Hepatocyte (in vitro differentiated cells): Measurements from ENCODE around the gene TEAD1. TPM values are rescaled to one million over a fixed set of nuclear protein-coding genes. Genes with fewer than 3 reads are reported as not detected.

Experiments used
- DNase-seq: peaks from one replicate; pipeline ENCODE4 v3.0.0-alpha.2; 2016; ENCODE audit warnings: low spot score
- H2AFZ ChIP-seq: fragments of 200-600 bp; sonication (generic); 2 replicates; pipeline ENCODE4 v1.6.0; 2016; ENCODE audit warnings: antibody characterized with exemption, mild to moderate bottlenecking
- H3K27ac ChIP-seq: fragments of 200-600 bp; sonication (generic); 2 replicates; pipeline ENCODE4 v1.5.1; 2016; ENCODE audit warnings: mild to moderate bottlenecking
- H3K27me3 ChIP-seq: fragments of 200-600 bp; sonication (generic); 2 replicates; pipeline ENCODE4 v1.6.1; 2016
- H3K36me3 ChIP-seq: fragments of 200-600 bp; sonication (generic); replicated peaks from 2 replicates; pipeline ENCODE4 v1.5.1; 2016; ENCODE audit warnings: low read depth; ENCODE audit not compliant: insufficient read depth
- H3K4me1 ChIP-seq: fragments of 200-600 bp; sonication (generic); 2 replicates; pipeline ENCODE4 v1.5.1; 2016; ENCODE audit warnings: mild to moderate bottlenecking, moderate library complexity; ENCODE audit not compliant: insufficient read depth
- H3K4me2 ChIP-seq: fragments of 200-600 bp; sonication (generic); 2 replicates; pipeline ENCODE4 v1.6.0; 2016
- H3K4me3 ChIP-seq: fragments of 200-600 bp; sonication (generic); 2 replicates; pipeline ENCODE4 v1.5.1; 2016; ENCODE audit warnings: mild to moderate bottlenecking
- H3K79me2 ChIP-seq: fragments of 200-600 bp; sonication (generic); 2 replicates; pipeline ENCODE4 v1.6.0; 2017; ENCODE audit warnings: mild to moderate bottlenecking
- H3K9me2 ChIP-seq: fragments of 200-600 bp; sonication (generic); replicated peaks from 2 replicates; pipeline ENCODE4 v1.6.0; 2017; ENCODE audit warnings: mild to moderate bottlenecking; ENCODE audit not compliant: insufficient read depth
- H3K9me3 ChIP-seq: fragments of 200-600 bp; sonication (generic); 2 replicates; pipeline ENCODE4 v1.5.1; 2016; ENCODE audit warnings: low read depth, mild to moderate bottlenecking
- H4K20me1 ChIP-seq: fragments of 200-600 bp; sonication (generic); 2 replicates; pipeline ENCODE4 v1.6.0; 2016; ENCODE audit warnings: mild to moderate bottlenecking; ENCODE audit not compliant: insufficient read depth, poor library complexity, severe bottlenecking
- EZH2 ChIP-seq: fragments of 200-600 bp; sonication (generic); IDR thresholded peaks from 2 replicates; pipeline ENCODE4 v1.6.1; 2016; ENCODE audit warnings: antibody characterized with exemption, mild to moderate bottlenecking, borderline replicate concordance
- EZH2phosphoT487 ChIP-seq: fragments of 200-600 bp; sonication (generic); IDR thresholded peaks from one replicate; pipeline ENCODE4 v1.6.1; 2018; ENCODE audit warnings: antibody characterized with exemption, mild to moderate bottlenecking, low read depth, moderate library complexity; ENCODE audit not compliant: unreplicated experiment, severe bottlenecking
- WGBS: methylation state at CpG from one replicate; pipeline ENCODE4 v1.1.6; 2016; ENCODE audit warnings: low lambda C conversion rate; ENCODE audit errors: missing lambda C conversion rate; 5-methylcytosine and 5-hydroxymethylcytosine counted together
- polyA plus RNA-seq: library from polyadenylated mRNA; unstranded; fragments of >200 nt; fragmentation: Nextera tagmentation; extraction: Ambion mirVana; gene quantifications from 2 replicates; pipeline ENCODE4 v1.2.1, GENCODE V29; 2016
- total RNA-seq: library from RNA; depleted of rRNA; stranded (reverse); fragments of >200 nt; gene quantifications from 2 replicates; pipeline ENCODE4 v1.2.3, GENCODE V29; 2014
- TF ChIP-seq, protein P1 (sequence below): fragments of 200-600 bp; sonication (generic); IDR thresholded peaks from 2 replicates; pipeline ENCODE4 v1.5.1; 2016; ENCODE audit warnings: antibody characterized with exemption, mild to moderate bottlenecking; ENCODE audit not compliant: poor library complexity

TEAD1 gene
- total and polyA plus RNA-seq, 2 experiments from 2014 or later = 37.2 to 82.2 TPM

DNA sequence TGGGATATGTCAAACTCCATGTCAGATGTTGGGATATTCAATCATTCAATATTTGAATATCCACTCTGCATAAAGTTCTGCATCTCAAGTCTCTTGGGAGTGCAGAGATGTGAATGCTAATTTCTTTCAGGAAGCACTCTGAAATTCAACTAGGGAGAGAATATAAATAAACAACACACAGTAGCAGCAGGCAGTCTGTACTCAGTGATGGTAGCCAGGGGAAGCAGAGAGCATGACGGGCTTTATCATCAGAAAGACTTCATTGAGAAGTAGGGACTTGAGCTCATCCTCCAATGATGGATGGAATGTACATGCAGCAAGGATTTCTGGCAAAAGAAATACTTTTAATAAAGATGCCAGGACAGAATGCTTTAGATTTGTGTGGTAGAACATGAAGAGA, 9.8 kb upstream of the TEAD1 start:
- Histone ChIP-seq H3K4me1 (no peaks in the 10 kb centered on the region), H3K36me3 (no peaks in the 10 kb centered on the region), H3K27me3 (no peaks in the 10 kb centered on the region), H3K9me3 (no peaks in the 10 kb centered on the region), H3K4me2 (no peak overlapping the region), H3K27ac (no peak overlapping the region), H3K79me2 (no peaks in the 10 kb centered on the region), H3K9me2 (no peaks in the 10 kb centered on the region), H2AFZ (no peak overlapping the region), H4K20me1 (no peaks in the 10 kb centered on the region), H3K4me3 (no peak overlapping the region)
- TF ChIP-seq, protein P1, sequence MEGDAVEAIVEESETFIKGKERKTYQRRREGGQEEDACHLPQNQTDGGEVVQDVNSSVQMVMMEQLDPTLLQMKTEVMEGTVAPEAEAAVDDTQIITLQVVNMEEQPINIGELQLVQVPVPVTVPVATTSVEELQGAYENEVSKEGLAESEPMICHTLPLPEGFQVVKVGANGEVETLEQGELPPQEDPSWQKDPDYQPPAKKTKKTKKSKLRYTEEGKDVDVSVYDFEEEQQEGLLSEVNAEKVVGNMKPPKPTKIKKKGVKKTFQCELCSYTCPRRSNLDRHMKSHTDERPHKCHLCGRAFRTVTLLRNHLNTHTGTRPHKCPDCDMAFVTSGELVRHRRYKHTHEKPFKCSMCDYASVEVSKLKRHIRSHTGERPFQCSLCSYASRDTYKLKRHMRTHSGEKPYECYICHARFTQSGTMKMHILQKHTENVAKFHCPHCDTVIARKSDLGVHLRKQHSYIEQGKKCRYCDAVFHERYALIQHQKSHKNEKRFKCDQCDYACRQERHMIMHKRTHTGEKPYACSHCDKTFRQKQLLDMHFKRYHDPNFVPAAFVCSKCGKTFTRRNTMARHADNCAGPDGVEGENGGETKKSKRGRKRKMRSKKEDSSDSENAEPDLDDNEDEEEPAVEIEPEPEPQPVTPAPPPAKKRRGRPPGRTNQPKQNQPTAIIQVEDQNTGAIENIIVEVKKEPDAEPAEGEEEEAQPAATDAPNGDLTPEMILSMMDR = no peak
- TF ChIP-seq EZH2phosphoT487 = no peak
- TF ChIP-seq EZH2 = no peak
- no peak for DNase-seq
- 71% methylated on average over 1 of the region's 1 CpG for WGBS

DNA sequence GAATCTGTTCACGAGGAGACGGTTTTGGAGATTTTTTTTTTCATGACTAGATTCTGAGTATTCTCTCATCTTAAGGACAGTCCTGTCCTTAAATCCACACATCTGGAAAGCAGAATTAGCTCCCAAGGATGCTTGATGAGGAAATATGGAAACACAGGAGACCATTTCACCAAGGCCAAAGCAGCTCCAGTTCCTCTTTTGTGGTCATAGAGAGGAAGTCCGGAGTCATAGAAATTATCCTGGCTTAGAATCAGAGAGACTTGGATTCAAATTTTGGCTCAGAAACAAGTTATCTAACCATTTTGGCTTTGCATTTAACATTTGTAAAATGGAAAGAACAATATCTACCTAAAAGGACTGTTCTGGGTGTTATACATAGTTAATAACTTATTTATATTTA, 7.3 kb upstream of the TEAD1 start:
- DNase-seq = no peak
- Histone ChIP-seq H3K79me2 (no peaks in the 10 kb centered on the region), H3K4me2 (no peak overlapping the region), H3K4me1 (no peaks in the 10 kb centered on the region), H3K27me3 (no peaks in the 10 kb centered on the region), H3K9me2 (no peaks in the 10 kb centered on the region), H4K20me1 (no peaks in the 10 kb centered on the region), H3K27ac (no peak overlapping the region), H3K36me3 (no peaks in the 10 kb centered on the region), H2AFZ (no peak overlapping the region), H3K4me3 (no peak overlapping the region), H3K9me3 (no peaks in the 10 kb centered on the region)
- WGBS = 97% methylated on average over 3 of the region's 3 CpGs
- TF ChIP-seq, protein P1 = no peak
- TF ChIP-seq EZH2phosphoT487 = no peak
- no peak for TF ChIP-seq EZH2

DNA sequence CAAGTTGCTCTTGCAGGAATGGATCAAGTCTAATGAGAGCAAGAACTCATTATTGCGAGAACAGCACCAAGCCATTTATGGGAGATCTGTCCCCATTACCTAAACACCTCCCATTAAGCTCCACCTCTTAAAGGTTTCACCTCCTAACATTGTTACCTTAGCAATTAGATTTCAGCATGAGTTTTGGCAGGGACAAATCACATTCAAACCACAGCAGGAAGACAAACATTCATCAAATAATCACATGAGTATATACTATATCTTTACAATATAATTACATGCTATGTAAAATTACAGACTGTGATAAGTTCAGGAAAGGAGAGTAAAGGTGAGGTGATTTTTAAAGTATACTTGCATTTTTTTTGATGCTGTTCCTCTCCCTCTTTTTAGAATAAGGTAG, 6.6 kb upstream of the TEAD1 start:
- TF ChIP-seq, protein P1 = no peak
- TF ChIP-seq EZH2phosphoT487 (no peak), EZH2 (no peak)

DNA sequence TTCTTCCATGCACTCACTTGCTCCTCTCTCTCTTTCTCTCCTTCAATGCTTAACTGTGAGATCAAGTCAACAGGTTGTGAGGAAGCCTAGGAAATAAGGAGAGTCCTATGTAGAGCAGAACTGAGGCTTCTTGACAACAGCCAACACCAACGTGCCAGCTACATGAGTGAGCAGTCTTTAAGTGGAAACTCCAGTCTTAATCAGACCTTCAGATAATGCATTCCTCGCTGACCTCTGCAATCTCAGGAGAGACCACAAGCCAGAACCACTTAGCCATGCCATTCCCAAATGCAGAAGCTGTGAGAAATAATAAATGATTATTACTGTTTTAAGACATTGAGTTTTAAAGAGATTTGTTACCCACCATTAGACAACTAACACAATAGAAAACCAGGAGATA, 6.1 kb upstream of the TEAD1 start:
- no peak for DNase-seq
- TF ChIP-seq EZH2 (no peak), EZH2phosphoT487 (no peak)
- TF ChIP-seq, protein P1 = no peak
- Histone ChIP-seq H3K9me2 (no peaks in the 10 kb centered on the region), H3K27me3 (no peaks in the 10 kb centered on the region), H3K4me3 (no peak overlapping the region), H3K27ac (no peak overlapping the region), H3K36me3 (no peaks in the 10 kb centered on the region), H2AFZ (no peak overlapping the region), H3K79me2 (no peaks in the 10 kb centered on the region), H3K4me1 (no peaks in the 10 kb centered on the region), H3K4me2 (no peak overlapping the region), H4K20me1 (no peaks in the 10 kb centered on the region), H3K9me3 (no peaks in the 10 kb centered on the region)
- 57% methylated on average over 2 of the region's 2 CpGs for WGBS

More for the DNA sequence above, 6.6 kb upstream of the TEAD1 start:
- Histone ChIP-seq H2AFZ (no peak overlapping the region), H4K20me1 (no peaks in the 10 kb centered on the region), H3K4me2 (no peak overlapping the region), H3K9me2 (no peaks in the 10 kb centered on the region), H3K9me3 (no peaks in the 10 kb centered on the region), H3K27me3 (no peaks in the 10 kb centered on the region), H3K4me1 (no peaks in the 10 kb centered on the region), H3K79me2 (no peaks in the 10 kb centered on the region), H3K27ac (no peak overlapping the region), H3K4me3 (no peak overlapping the region), H3K36me3 (no peaks in the 10 kb centered on the region)
- WGBS = 100% methylated on average over 1 of the region's 1 CpG
- DNase-seq = no peak
